DOHH2 (cell line): ENCODE data around the gene CCR6.

Source experiments
- H3F3A ChIP-seq: fragments of 200-600 bp; sonication (generic), shearing (Covaris generic); 2 replicates; pipeline ENCODE4 v1.6.0; 2016; ENCODE audit warnings: antibody characterized with exemption, mild to moderate bottlenecking; ENCODE audit not compliant: control insufficient read depth, insufficient read depth
- H3K27ac ChIP-seq: fragments of 200-600 bp; sonication (generic); 2 replicates; pipeline ENCODE4 v1.5.1; 2014; ENCODE audit warnings: low read depth, mild to moderate bottlenecking, low read length, moderate library complexity
- H3K27me3 ChIP-seq: fragments of 200-600 bp; sonication (generic); 2 replicates; pipeline ENCODE4 v1.6.1; 2014; ENCODE audit warnings: mild to moderate bottlenecking, low read length, mixed read lengths; ENCODE audit not compliant: control insufficient read depth
- H3K36me3 ChIP-seq: fragments of 200-600 bp; sonication (generic); 2 replicates; pipeline ENCODE4 v1.6.1; 2014; ENCODE audit warnings: mild to moderate bottlenecking, low read length, moderate library complexity, mixed read lengths; ENCODE audit not compliant: control insufficient read depth
- H3K4me1 ChIP-seq: fragments of 200-600 bp; sonication (generic); 2 replicates; pipeline ENCODE4 v1.6.1; 2014; ENCODE audit warnings: mild to moderate bottlenecking, low read length, mixed read lengths; ENCODE audit not compliant: control insufficient read depth
- H3K4me2 ChIP-seq: fragments of 200-600 bp; sonication (generic); 2 replicates; pipeline ENCODE4 v1.6.0; 2014; ENCODE audit warnings: mild to moderate bottlenecking, low read length, moderate library complexity
- H3K4me3 ChIP-seq: fragments of 200-600 bp; sonication (generic); 2 replicates; pipeline ENCODE4 v1.5.1; 2014; ENCODE audit warnings: mild to moderate bottlenecking, low read length, mixed read lengths
- H3K79me2 ChIP-seq: fragments of 200-600 bp; sonication (generic); 2 replicates; pipeline ENCODE4 v1.6.1; 2014; ENCODE audit warnings: mild to moderate bottlenecking, low read length, mixed read lengths; ENCODE audit not compliant: control insufficient read depth
- H3K9me2 ChIP-seq: fragments of 200-600 bp; sonication (generic); replicated peaks from 2 replicates; pipeline ENCODE4 v1.6.1; 2014; ENCODE audit warnings: mild to moderate bottlenecking, low read length, mixed read lengths; ENCODE audit not compliant: control insufficient read depth
- H3K9me3 ChIP-seq: fragments of 200-600 bp; sonication (generic); 2 replicates; pipeline ENCODE4 v1.6.1; 2014; ENCODE audit warnings: antibody characterized with exemption, low read length, mixed read lengths; ENCODE audit not compliant: control insufficient read depth, insufficient read depth
- H4K20me1 ChIP-seq: fragments of 200-600 bp; sonication (generic); 2 replicates; pipeline ENCODE4 v1.6.0; 2014; ENCODE audit warnings: low read depth, mild to moderate bottlenecking, antibody characterized with exemption, low read length, moderate library complexity; ENCODE audit not compliant: control insufficient read depth, insufficient read depth
- EZH2phosphoT487 ChIP-seq: fragments of 200-600 bp; sonication (generic); IDR thresholded peaks from 2 replicates; pipeline ENCODE4 v1.6.1; 2017; ENCODE audit warnings: borderline replicate concordance, mild to moderate bottlenecking, antibody characterized with exemption, low read length, moderate library complexity, mixed read lengths
- TF ChIP-seq, protein P1 (sequence below): fragments of 200-600 bp; sonication (generic); IDR thresholded peaks from one replicate; pipeline ENCODE4 v1.5.1; 2014; ENCODE audit warnings: antibody characterized with exemption, mild to moderate bottlenecking, low read depth, low read length; ENCODE audit not compliant: poor library complexity, severe bottlenecking

The CCR6 gene

GRCh38 chr6:167103041-167103891 lies 19.6 kb upstream of the CCR6 start:
- Histone ChIP-seq H3K4me1 (peaks cover 46% of the 10 kb centered on the region), H3K27ac (peak overlapping the region; percentile 68)
- TF ChIP-seq, protein P1, sequence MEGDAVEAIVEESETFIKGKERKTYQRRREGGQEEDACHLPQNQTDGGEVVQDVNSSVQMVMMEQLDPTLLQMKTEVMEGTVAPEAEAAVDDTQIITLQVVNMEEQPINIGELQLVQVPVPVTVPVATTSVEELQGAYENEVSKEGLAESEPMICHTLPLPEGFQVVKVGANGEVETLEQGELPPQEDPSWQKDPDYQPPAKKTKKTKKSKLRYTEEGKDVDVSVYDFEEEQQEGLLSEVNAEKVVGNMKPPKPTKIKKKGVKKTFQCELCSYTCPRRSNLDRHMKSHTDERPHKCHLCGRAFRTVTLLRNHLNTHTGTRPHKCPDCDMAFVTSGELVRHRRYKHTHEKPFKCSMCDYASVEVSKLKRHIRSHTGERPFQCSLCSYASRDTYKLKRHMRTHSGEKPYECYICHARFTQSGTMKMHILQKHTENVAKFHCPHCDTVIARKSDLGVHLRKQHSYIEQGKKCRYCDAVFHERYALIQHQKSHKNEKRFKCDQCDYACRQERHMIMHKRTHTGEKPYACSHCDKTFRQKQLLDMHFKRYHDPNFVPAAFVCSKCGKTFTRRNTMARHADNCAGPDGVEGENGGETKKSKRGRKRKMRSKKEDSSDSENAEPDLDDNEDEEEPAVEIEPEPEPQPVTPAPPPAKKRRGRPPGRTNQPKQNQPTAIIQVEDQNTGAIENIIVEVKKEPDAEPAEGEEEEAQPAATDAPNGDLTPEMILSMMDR, result no peak
- no peak for TF ChIP-seq EZH2phosphoT487

DNA sequence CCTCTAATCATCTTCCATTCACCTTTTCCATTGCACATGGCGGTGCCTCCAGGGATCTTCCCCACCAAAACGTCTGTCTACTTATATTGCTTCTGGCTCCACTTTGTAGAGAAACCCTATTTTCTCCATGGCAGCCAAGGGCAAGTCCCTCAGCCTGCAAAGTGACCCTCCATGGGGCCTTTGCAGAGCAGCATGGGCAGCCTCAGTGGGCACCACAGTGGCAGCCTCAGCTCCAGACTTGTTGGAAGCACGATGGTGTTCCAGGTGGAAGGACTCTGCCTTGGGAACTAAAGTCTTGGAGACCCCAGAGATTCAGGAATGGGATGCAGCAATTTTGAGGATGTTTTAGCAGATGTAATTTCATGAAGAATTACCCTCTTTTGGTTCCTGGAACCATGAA lies 18.5 kb upstream of the CCR6 start:
- H3K4me2 ChIP-seq, result no peak overlapping the region
- H3K36me3 ChIP-seq, result no peaks in the 10 kb centered on the region
- H3K4me1 ChIP-seq, result peaks cover 35% of the 10 kb centered on the region
- TF ChIP-seq EZH2phosphoT487, result no peak
- TF ChIP-seq, protein P1, result no peak
- H3K27me3 ChIP-seq, result peaks cover 2% of the 10 kb centered on the region; the same call in 1 of the 2 replicates
- no peaks in the 10 kb centered on the region for H3K79me2 ChIP-seq
- no peaks in the 10 kb centered on the region for H3K9me3 ChIP-seq
- no peaks in the 10 kb centered on the region for H3K9me2 ChIP-seq
- H4K20me1 ChIP-seq, result no peaks in the 10 kb centered on the region
- H3K27ac ChIP-seq, result no peak overlapping the region
- no peak overlapping the region for H3K4me3 ChIP-seq
- H3F3A ChIP-seq, result no peaks in the 10 kb centered on the region

More at GRCh38 chr6:167103041-167103891, 19.6 kb upstream of the CCR6 start:
- Histone ChIP-seq H3K4me2 (peak overlapping the region; percentile 82), H3K9me2 (no peaks in the 10 kb centered on the region), H3K79me2 (no peaks in the 10 kb centered on the region), H3K4me3 (peak overlapping the region; percentile 53), H4K20me1 (no peaks in the 10 kb centered on the region), H3F3A (no peaks in the 10 kb centered on the region), H3K36me3 (no peaks in the 10 kb centered on the region), H3K27me3 (peaks cover 2% of the 10 kb centered on the region), H3K9me3 (no peaks in the 10 kb centered on the region)

- Histone ChIP-seq H3K4me2 (no peak overlapping the region), H3K9me2 (no peaks in the 10 kb centered on the region), H3K4me3 (no peak overlapping the region), H3K9me3 (no peaks in the 10 kb centered on the region), H3F3A (no peaks in the 10 kb centered on the region), H4K20me1 (no peaks in the 10 kb centered on the region), H3K27me3 (peaks cover 3% of the 10 kb centered on the region; the same call in 1 of the 2 replicates), H3K4me1 (peaks cover 29% of the 10 kb centered on the region), H3K79me2 (no peaks in the 10 kb centered on the region), H3K36me3 (no peaks in the 10 kb centered on the region), H3K27ac (no peak overlapping the region)
- TF ChIP-seq, protein P1, result no peak
- no peak for TF ChIP-seq EZH2phosphoT487
Observed at GRCh38 chr6:167105060-167105459, 17.8 kb upstream of the CCR6 start.
